OCI-LY3 (cell line): ENCODE results near the gene C1orf226.

ENCODE experiments used
- H2AFZ ChIP-seq: fragments of 200-600, 300-600 bp; shearing (Covaris generic); 2 replicates; pipeline ENCODE4 v1.6.0; 2014; ENCODE audit warnings: antibody characterized with exemption, low read depth, low read length
- H3K27ac ChIP-seq: fragments of 200-600, 300-600 bp; sonication (generic); 2 replicates; pipeline ENCODE4 v1.5.1; 2014; ENCODE audit warnings: mild to moderate bottlenecking, low read length, moderate library complexity, mixed read lengths
- H3K27me3 ChIP-seq: fragments of 200-600, 300-600 bp; sonication (generic); 2 replicates; pipeline ENCODE4 v1.6.1; 2014; ENCODE audit warnings: low read depth, low read length, mixed read lengths
- H3K36me3 ChIP-seq: fragments of 200-600, 300-600 bp; sonication (generic); replicated peaks from 2 replicates; pipeline ENCODE3; 2014; ENCODE audit warnings: low read depth, low read length, mixed read lengths
- H3K4me1 ChIP-seq: fragments of 300-600, 200-600 bp; sonication (generic); 2 replicates; pipeline ENCODE4 v1.6.1; 2014; ENCODE audit warnings: low read length, mixed read lengths
- H3K4me2 ChIP-seq: fragments of 200-600, 300-600 bp; sonication (generic); 2 replicates; pipeline ENCODE4 v1.6.1; 2014; ENCODE audit warnings: low read length, mixed read lengths
- H3K4me3 ChIP-seq: fragments of 300-600, 200-600 bp; sonication (generic); 2 replicates; pipeline ENCODE4 v1.5.1; 2014; ENCODE audit warnings: antibody characterized with exemption, mild to moderate bottlenecking, low read length, moderate library complexity
- H3K79me2 ChIP-seq: fragments of 300-600, 200-600 bp; shearing (Covaris generic); 2 replicates; pipeline ENCODE4 v1.6.1; 2014; ENCODE audit warnings: mild to moderate bottlenecking, low read length, mixed read lengths
- H3K9ac ChIP-seq: fragments of 300-600, 200-600 bp; shearing (Covaris generic); 2 replicates; pipeline ENCODE4 v1.6.0; 2014; ENCODE audit warnings: mild to moderate bottlenecking, low read length, moderate library complexity
- H3K9me3 ChIP-seq: fragments of 200-600, 300-600 bp; shearing (Covaris generic); 2 replicates; pipeline ENCODE4 v1.6.1; 2014; ENCODE audit warnings: low read length, mixed read lengths; ENCODE audit not compliant: insufficient read depth
- H4K20me1 ChIP-seq: fragments of 200-600, 300-600 bp; sonication (generic); 2 replicates; pipeline ENCODE4 v1.6.1; 2016; ENCODE audit warnings: low read length, mixed read lengths; ENCODE audit not compliant: insufficient read depth
- EZH2phosphoT487 ChIP-seq: fragments of 200-600 bp; shearing (Covaris generic); IDR thresholded peaks from 2 replicates; pipeline ENCODE4 v1.6.1; 2018; ENCODE audit warnings: antibody characterized with exemption, mixed run types, low read depth
- TF ChIP-seq, protein P1 (sequence below): fragments of 200-600, 300-600 bp; sonication (generic); IDR thresholded peaks from 2 replicates; pipeline ENCODE4 v1.5.1; 2014; ENCODE audit warnings: antibody characterized with exemption, low read length, low read depth

C1orf226 gene

DNA sequence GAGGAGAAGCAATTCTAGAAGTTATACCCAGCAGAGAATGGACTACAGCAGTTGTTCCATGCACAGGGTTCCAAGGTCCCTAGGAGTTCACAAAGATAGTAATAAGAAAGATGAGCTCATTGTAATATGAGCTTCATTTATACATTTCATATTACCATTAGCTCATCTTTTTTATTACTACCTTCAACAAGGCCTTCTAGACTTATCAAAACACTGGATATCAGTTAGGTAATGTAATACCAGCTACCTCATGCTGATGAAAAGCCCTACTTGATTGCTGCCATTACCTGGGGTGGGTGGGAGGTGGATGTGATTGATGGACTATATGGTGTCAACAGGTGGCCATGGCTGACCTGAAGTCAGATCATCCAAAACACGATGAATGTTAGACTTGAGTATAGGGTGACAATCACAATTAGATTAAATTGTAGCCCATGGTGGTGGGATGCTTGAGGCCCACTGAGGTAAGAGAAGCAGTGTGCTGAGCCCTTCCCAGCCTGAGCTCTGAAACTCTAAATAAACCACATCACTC lies 39.0 kb upstream of the C1orf226 start:
- Histone ChIP-seq H3K9ac (no peak overlapping the region), H3K36me3 (no peaks in the 10 kb centered on the region), H3K79me2 (no peaks in the 10 kb centered on the region), H4K20me1 (no peaks in the 10 kb centered on the region), H3K4me1 (peaks cover 3% of the 10 kb centered on the region), H3K9me3 (no peaks in the 10 kb centered on the region), H3K4me2 (no peak overlapping the region), H3K27me3 (peaks cover 33% of the 10 kb centered on the region), H2AFZ (no peak overlapping the region), H3K4me3 (no peak overlapping the region), H3K27ac (no peak overlapping the region)
- no peak for TF ChIP-seq EZH2phosphoT487
- TF ChIP-seq, protein P1, sequence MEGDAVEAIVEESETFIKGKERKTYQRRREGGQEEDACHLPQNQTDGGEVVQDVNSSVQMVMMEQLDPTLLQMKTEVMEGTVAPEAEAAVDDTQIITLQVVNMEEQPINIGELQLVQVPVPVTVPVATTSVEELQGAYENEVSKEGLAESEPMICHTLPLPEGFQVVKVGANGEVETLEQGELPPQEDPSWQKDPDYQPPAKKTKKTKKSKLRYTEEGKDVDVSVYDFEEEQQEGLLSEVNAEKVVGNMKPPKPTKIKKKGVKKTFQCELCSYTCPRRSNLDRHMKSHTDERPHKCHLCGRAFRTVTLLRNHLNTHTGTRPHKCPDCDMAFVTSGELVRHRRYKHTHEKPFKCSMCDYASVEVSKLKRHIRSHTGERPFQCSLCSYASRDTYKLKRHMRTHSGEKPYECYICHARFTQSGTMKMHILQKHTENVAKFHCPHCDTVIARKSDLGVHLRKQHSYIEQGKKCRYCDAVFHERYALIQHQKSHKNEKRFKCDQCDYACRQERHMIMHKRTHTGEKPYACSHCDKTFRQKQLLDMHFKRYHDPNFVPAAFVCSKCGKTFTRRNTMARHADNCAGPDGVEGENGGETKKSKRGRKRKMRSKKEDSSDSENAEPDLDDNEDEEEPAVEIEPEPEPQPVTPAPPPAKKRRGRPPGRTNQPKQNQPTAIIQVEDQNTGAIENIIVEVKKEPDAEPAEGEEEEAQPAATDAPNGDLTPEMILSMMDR = no peak

DNA sequence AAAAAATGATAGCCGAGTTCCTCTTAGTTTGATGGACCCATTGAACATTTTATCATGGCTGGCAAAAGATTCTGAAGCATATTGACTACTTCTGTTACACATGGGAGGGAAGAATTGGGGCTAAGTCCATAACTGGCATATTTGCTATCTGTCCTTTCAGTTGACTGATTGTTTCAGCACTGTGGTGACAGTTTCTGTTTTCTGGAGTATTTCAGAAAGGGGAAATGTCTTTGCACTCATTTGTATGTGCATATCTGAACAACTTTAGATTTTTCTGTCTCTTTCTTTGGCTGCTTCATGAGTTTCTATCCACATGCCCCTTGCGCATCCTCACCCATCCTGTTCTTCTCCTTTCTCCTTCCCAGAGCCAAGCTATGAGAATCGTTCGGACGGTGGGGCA lies 38.1 kb upstream of the C1orf226 start:
- Histone ChIP-seq H3K9ac (no peak overlapping the region), H3K36me3 (no peaks in the 10 kb centered on the region), H3K4me2 (no peak overlapping the region), H3K9me3 (no peaks in the 10 kb centered on the region), H3K27me3 (peaks cover 33% of the 10 kb centered on the region), H4K20me1 (no peaks in the 10 kb centered on the region), H2AFZ (no peak overlapping the region), H3K79me2 (no peaks in the 10 kb centered on the region), H3K4me3 (no peak overlapping the region), H3K27ac (no peak overlapping the region), H3K4me1 (peaks cover 3% of the 10 kb centered on the region)
- TF ChIP-seq EZH2phosphoT487 = no peak
- TF ChIP-seq, protein P1 = no peak

DNA sequence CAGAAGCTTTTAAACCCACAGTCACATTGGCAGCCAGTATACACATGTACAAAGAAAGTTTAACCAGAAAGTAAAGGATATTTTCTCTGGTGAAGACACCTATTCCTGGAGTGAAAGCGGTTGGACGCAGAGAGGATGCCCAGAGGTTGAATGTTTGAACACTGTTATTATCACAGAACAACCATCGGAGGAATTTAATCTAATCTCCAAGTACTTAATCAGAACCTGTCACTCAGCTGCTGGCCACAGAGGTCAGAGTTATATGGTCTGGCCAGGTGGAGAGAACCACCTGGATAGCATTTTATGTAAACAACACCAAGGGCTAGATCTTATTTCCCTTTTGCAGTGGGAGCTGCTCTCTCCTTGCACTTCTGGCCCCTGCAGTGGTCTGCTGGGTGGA lies 34.2 kb upstream of the C1orf226 start:
- H3K27ac ChIP-seq = no peak overlapping the region
- no peaks in the 10 kb centered on the region for H3K9me3 ChIP-seq
- H3K79me2 ChIP-seq = no peaks in the 10 kb centered on the region
- H3K4me3 ChIP-seq = no peak overlapping the region
- H3K27me3 ChIP-seq = peaks cover 39% of the 10 kb centered on the region
- peaks cover 3% of the 10 kb centered on the region for H3K4me1 ChIP-seq
- H3K9ac ChIP-seq = no peak overlapping the region
- no peak overlapping the region for H2AFZ ChIP-seq
- no peak overlapping the region for H3K4me2 ChIP-seq
- H3K36me3 ChIP-seq = no peaks in the 10 kb centered on the region
- no peak for TF ChIP-seq EZH2phosphoT487
- TF ChIP-seq, protein P1 = no peak
- H4K20me1 ChIP-seq = no peaks in the 10 kb centered on the region

DNA sequence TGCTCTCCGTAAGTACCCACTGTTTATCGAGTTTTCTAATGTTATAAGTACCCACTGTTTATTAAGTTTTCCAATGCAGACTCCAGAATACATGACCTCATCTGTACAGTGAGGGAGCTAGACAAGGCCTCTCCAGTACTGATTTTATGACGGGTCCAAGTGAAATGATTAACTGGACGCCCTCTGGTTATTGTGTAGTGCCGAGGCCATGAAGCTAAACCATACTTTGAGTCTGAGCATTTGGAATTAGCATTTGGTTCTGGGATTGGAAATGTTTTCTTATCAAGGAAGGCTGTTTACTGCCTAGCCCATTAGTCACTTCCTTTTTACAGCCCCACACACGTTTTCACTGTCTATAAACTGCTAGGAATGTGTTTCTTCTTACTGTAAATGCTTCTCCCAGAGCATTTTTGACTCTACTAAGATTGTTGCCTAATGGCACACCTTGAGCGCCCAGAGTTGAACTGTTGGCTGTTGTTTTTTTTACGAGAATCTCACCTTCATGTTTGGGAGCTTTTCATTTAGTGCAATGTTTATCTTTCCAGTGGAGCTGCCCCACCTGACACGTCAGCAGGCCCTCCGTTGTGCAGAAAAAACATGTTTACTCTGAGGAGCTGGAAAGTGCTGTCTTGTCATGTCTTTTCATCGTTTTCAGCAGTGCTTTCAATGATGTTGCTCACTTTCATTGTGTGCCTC lies 31.7 kb upstream of the C1orf226 start:
- H4K20me1 ChIP-seq = no peaks in the 10 kb centered on the region
- no peaks in the 10 kb centered on the region for H3K36me3 ChIP-seq
- H3K9me3 ChIP-seq = no peaks in the 10 kb centered on the region
- no peaks in the 10 kb centered on the region; the same call in 1 of the 2 replicates for H3K4me1 ChIP-seq
- H3K4me2 ChIP-seq = no peak overlapping the region
- no peak overlapping the region for H2AFZ ChIP-seq
- H3K9ac ChIP-seq = no peak overlapping the region
- H3K4me3 ChIP-seq = no peak overlapping the region
- no peaks in the 10 kb centered on the region for H3K79me2 ChIP-seq
- H3K27ac ChIP-seq = no peak overlapping the region
- peaks cover 63% of the 10 kb centered on the region for H3K27me3 ChIP-seq
- TF ChIP-seq, protein P1 = no peak
- TF ChIP-seq EZH2phosphoT487 = no peak
